K562 (cell line): Measurements from ENCODE around the gene TGM5. TPM values are rescaled to one million over a fixed set of nuclear protein-coding genes. Genes with fewer than 3 reads are reported as not detected.

Experiments
- ATAC-seq: fragments of 200-7000 bp; cut with Tn5 transposase; 3 replicates; pipeline ENCODE4 v1.9.1; 2020; ENCODE audit warnings: moderate library complexity
- BruUV-seq: library from RNA; stranded (reverse); fragments of 400-500 nt; replicated peaks from 2 replicates; lab custom pipeline; 2021; lab: Mats Ljungman, UMichigan
- CTCF ChIA-PET: fragments of 300-600 bp; formaldehyde crosslinking; extraction: SDS; loops from one replicate; lab custom pipeline; 2021; ENCODE audit warnings: low intra/inter-chr PET ratio; lab: Yijun Ruan, JAX
- POLR2A ChIA-PET: fragments of 300-600, 350-650 bp; sonication (Branson Sonifier 250); formaldehyde crosslinking; extraction: SDS; loops from one replicate; lab custom pipeline; 2021; ENCODE audit warnings: antibody characterized with exemption, inconsistent platforms; lab: Yijun Ruan, JAX
- DNase-seq, 4 experiments: peaks; one replicate each; pipeline versions ENCODE4 v3.0.0 to v3.0.0-alpha.2; 2011 to 2018; ENCODE audit warnings: low spot score in 3 of 4, mixed read lengths in 3 of 4; ENCODE audit errors: extremely low read depth in 1 of 4
- FAIRE-seq: peaks from 2 replicates; lab custom pipeline; 2011; peaks lifted over from hg19 to GRCh38; lab: Jason Lieb, UNC
- H2AFZ ChIP-seq: 2 replicates; pipeline ENCODE4 v1.6.0; 2011; ENCODE audit warnings: low read depth, low read length, control low read depth, inconsistent platforms
- H3K27ac ChIP-seq: fragments of 200-600 bp; 3 replicates; pipeline ENCODE4 v1.8.0; 2011; ENCODE audit warnings: low read depth, mild to moderate bottlenecking, control low read depth, inconsistent platforms, low read length, moderate library complexity, mixed read lengths; ENCODE audit errors: extremely low read depth
- H3K27me3 ChIP-seq, 2 experiments: fragments of 300-600 bp in 1 of 2; 2 replicates in 1 of 2; 3 replicates in 1 of 2; pipeline versions ENCODE4 v1.6.0 to v1.8.0; 2011; ENCODE audit warnings: inconsistent platforms in 2 of 2, low read length in 2 of 2, mild to moderate bottlenecking in 1 of 2, mixed read lengths in 1 of 2, moderate library complexity in 1 of 2; ENCODE audit not compliant: control insufficient read depth in 2 of 2, insufficient read depth in 2 of 2
- H3K36me3 ChIP-seq: fragments of 300-600 bp; 3 replicates; pipeline ENCODE4 v1.8.0; 2011; ENCODE audit warnings: mild to moderate bottlenecking, low read length, inconsistent platforms; ENCODE audit not compliant: control insufficient read depth, insufficient read depth
- H3K4me1 ChIP-seq, 2 experiments: fragments of 200-600 bp in 1 of 2; replicated peaks in 1 of 2; 2 replicates in 1 of 2; 3 replicates in 1 of 2; pipeline versions ENCODE4 v1.5.1 to v1.8.0; 2011; ENCODE audit warnings: inconsistent platforms in 2 of 2, low read length in 2 of 2, mild to moderate bottlenecking in 1 of 2, mixed read lengths in 1 of 2, moderate library complexity in 1 of 2; ENCODE audit not compliant: control insufficient read depth in 2 of 2, insufficient read depth in 2 of 2
- H3K4me2 ChIP-seq: 2 replicates; pipeline ENCODE4 v1.6.1; 2011; ENCODE audit warnings: low read length, control low read depth, inconsistent platforms, mixed read lengths; ENCODE audit not compliant: insufficient read depth
- H3K4me3 ChIP-seq: fragments of 200-600 bp; sonication (generic), shearing (Covaris generic); 2 replicates; pipeline ENCODE4 v1.5.1; 2016; ENCODE audit warnings: control low read depth, inconsistent platforms
- H3K79me2 ChIP-seq: fragments of 200-600 bp; 3 replicates; pipeline ENCODE4 v1.8.0; 2011; ENCODE audit warnings: low read length, inconsistent platforms; ENCODE audit not compliant: control insufficient read depth, insufficient read depth
- H3K9ac ChIP-seq, 2 experiments: 2 replicates each; pipeline versions ENCODE4 v1.6.0 to v1.6.1; 2011; ENCODE audit warnings: low read depth in 2 of 2, low read length in 2 of 2, control low read depth in 1 of 2, inconsistent platforms in 1 of 2, mild to moderate bottlenecking in 1 of 2, mixed read lengths in 1 of 2; ENCODE audit not compliant: insufficient read depth in 1 of 2
- H3K9me1 ChIP-seq: one replicate; pipeline ENCODE4 v1.6.0; 2011; ENCODE audit warnings: inconsistent platforms, mild to moderate bottlenecking, low read length, moderate library complexity; ENCODE audit not compliant: control insufficient read depth, insufficient read depth
- H3K9me3 ChIP-seq: replicated peaks from 2 replicates; pipeline ENCODE4 v1.5.1; 2011; ENCODE audit warnings: low read depth, low read length, inconsistent platforms; ENCODE audit not compliant: control insufficient read depth, insufficient read depth
- H4K20me1 ChIP-seq: replicated peaks from 2 replicates; pipeline ENCODE4 v1.6.1; 2011; ENCODE audit warnings: low read length, inconsistent platforms, mixed read lengths; ENCODE audit not compliant: control insufficient read depth, insufficient read depth
- BMI1 ChIP-seq: fragments of 150-350 bp; IDR thresholded peaks from 2 replicates; pipeline ENCODE4 v1.6.1; 2014; ENCODE audit warnings: low read length
- CBX5 ChIP-seq: IDR thresholded peaks from 2 replicates; pipeline ENCODE4 v1.6.1; 2014; ENCODE audit warnings: low read depth, borderline replicate concordance
- ETV5 ChIP-seq: sonication (generic); formaldehyde crosslinking; IDR thresholded peaks from 2 replicates; pipeline ENCODE4 v1.4.0; 2020; ENCODE audit warnings: low read depth, mild to moderate bottlenecking, missing genetic modification reagents
- HES1 ChIP-seq: fragments of 450-650 bp; IDR thresholded peaks from 2 replicates; pipeline ENCODE4 v1.6.1; 2016; ENCODE audit warnings: low read depth, mild to moderate bottlenecking, moderate library complexity
- IRF2 ChIP-seq: sonication (generic); formaldehyde crosslinking; IDR thresholded peaks from 2 replicates; pipeline ENCODE4 v1.8.1; 2022; ENCODE audit warnings: mild to moderate bottlenecking, missing genetic modification reagents
- JUN ChIP-seq, 2 experiments: sonication (generic) in 1 of 2; formaldehyde crosslinking in 1 of 2; IDR thresholded peaks; 2 replicates each; pipeline versions ENCODE4 v1.6.1 to v1.8.0; 2012 to 2022; ENCODE audit warnings: borderline replicate concordance in 2 of 2, mild to moderate bottlenecking in 2 of 2, improper control_type of control experiment in 1 of 2, low read depth in 1 of 2, low read length in 1 of 2, missing genetic modification reagents in 1 of 2
- LARP7 ChIP-seq: fragments of 450-650 bp; IDR thresholded peaks from 2 replicates; pipeline ENCODE4 v1.6.1; 2016
- MCM5 ChIP-seq: fragments of 450-650 bp; IDR thresholded peaks from 2 replicates; pipeline ENCODE4 v1.6.1; 2016; ENCODE audit warnings: low read depth
- MEF2D ChIP-seq: conservative IDR thresholded peaks from 2 replicates; pipeline ENCODE4 v1.6.1; 2016; ENCODE audit warnings: low read depth, missing genetic modification characterization, missing compliant biosample characterization
- NFIC ChIP-seq: fragments of 450-650 bp; IDR thresholded peaks from 2 replicates; pipeline ENCODE4 v1.6.1; 2017; ENCODE audit warnings: mild to moderate bottlenecking, inconsistent platforms
- NR3C1 ChIP-seq: sonication (generic); formaldehyde crosslinking; IDR thresholded peaks from 2 replicates; pipeline ENCODE4 v1.8.1; 2022; ENCODE audit warnings: missing genetic modification reagents
- PHF8 ChIP-seq: fragments of 200-600 bp; sonication (generic); IDR thresholded peaks from 2 replicates; pipeline ENCODE4 v1.6.1; 2012; ENCODE audit warnings: mixed run types, mild to moderate bottlenecking, inconsistent platforms, low read length, moderate library complexity, borderline replicate concordance
- STAT5B ChIP-seq: fragments of 250-450 bp; sonication (Bioruptor Pico); IDR thresholded peaks from 2 replicates; pipeline ENCODE4 v1.8.0; 2021; ENCODE audit warnings: mild to moderate bottlenecking, inconsistent platforms
- TAF1 ChIP-seq: IDR thresholded peaks from 2 replicates; pipeline ENCODE4 v1.6.1; 2011; ENCODE audit warnings: mild to moderate bottlenecking, low read length, moderate library complexity; ENCODE audit not compliant: insufficient read depth, control insufficient read depth, severe bottlenecking; ENCODE audit errors: extremely low read depth
- ZBTB12 ChIP-seq: fragments of 250-450 bp; sonication (Bioruptor Pico); IDR thresholded peaks from 2 replicates; pipeline ENCODE4 v1.4.0; 2020
- ZNF76 ChIP-seq: fragments of 250-450 bp; sonication (Bioruptor Pico); IDR thresholded peaks from 2 replicates; pipeline ENCODE4 v1.4.0; 2020; ENCODE audit warnings: mild to moderate bottlenecking, moderate library complexity, borderline replicate concordance
- WGBS: fragments of 100-300 bp; shearing (Covaris generic); methylation state at CpG from one replicate; pipeline ENCODE4 v1.1.6; 2016; ENCODE audit warnings: low coverage, mixed read lengths; ENCODE audit not compliant: insufficient coverage; ENCODE audit errors: missing lambda C conversion rate; 5-methylcytosine and 5-hydroxymethylcytosine counted together
- in situ Hi-C: fragments of 300-500 bp; cut with MboI; formaldehyde crosslinking; loops from 4 replicates; pipeline ENCODE4 v1.15.0; 2018; ENCODE audit warnings: inconsistent platforms, mixed read lengths
- intact Hi-C: fragments of 100-400 bp; cut with micrococcal nuclease; formaldehyde crosslinking; loops from 2 replicates; pipeline ENCODE4 v1.14.2; 2022
- polyA plus RNA-seq, 8 experiments: library from polyadenylated mRNA; depleted of rRNA in 4 of 8; stranded (reverse) in 5 of 8; unstranded in 3 of 8; fragments of >200 nt; fragmentation: Nextera tagmentation in 2 of 8; fragmentation: Illumina TruSeq in 1 of 8; extraction: Ambion mirVana in 2 of 8; extraction: Trizol in 1 of 8; gene quantifications; 2 replicates each; pipeline versions ENCODE4 v1.2.1 to v1.2.3, GENCODE V29; 2011 to 2014; ENCODE audit warnings: inconsistent platforms in 1 of 8, missing spikeins in 1 of 8
- total RNA-seq, 7 experiments: library from RNA; depleted of rRNA in 6 of 7; stranded (reverse); fragments of >200 nt in 6 of 7; fragmentation: Illumina TruSeq in 2 of 7; extraction: Trizol in 2 of 7; gene quantifications; 2 replicates each; pipeline versions ENCODE4 v1.2.1 to v1.2.3, GENCODE V29; 2011 to 2021; ENCODE audit warnings: low replicate concordance in 1 of 7
- TF ChIP-seq, protein P1 (sequence below): IDR thresholded peaks from 3 replicates; pipeline ENCODE4 v1.6.1; 2011; ENCODE audit warnings: borderline replicate concordance, mild to moderate bottlenecking, moderate library complexity; ENCODE audit not compliant: insufficient read length; ENCODE audit errors: extremely low read depth

Gene TGM5
- total and polyA plus RNA-seq, 9 of the 15 experiments (the other 6 are each of a cell fraction or from before 2014, with no cell fraction given) = 0.03 to 0.10 (median 0.07) TPM; not detected in 6

DNA sequence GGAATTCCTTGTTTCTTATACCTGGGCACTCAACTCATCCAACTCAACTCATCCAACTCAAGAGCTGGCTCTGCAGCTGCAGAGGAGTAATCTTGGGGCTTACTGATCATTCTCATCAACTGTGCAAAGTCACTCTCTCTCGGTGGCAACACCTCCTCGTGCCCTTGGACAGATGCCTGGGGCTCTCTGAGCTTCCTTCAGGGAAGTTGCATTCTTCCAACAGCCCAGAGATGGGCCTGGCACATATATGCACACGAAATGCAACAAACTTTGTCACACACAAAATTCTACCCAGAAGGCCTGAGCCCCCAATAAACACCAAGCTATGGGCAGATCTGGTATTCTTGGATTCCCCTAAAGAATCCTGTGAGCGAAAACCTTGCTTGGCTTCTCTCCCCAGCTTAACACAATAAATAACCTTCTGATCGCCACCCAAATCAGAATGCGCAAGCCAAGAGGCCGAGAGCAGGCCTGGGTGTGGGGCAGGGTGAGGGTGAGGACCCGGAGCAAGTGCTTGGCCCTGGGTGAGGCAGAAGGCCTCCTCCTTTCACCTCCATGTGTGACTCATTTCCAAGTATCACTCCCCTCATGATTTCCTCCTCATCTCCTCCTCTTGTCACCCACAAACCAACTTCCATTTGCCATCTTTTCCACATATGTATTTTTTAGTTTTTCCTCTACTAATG, 15.4 kb downstream of the TGM5 start:
- BruUV-seq = no TSS peak
- Histone ChIP-seq H3K27ac (no peak overlapping the region), H3K9me1 (no peaks in the 10 kb centered on the region), H3K79me2 (no peaks in the 10 kb centered on the region), H3K4me1 (peaks cover 7 to 14% of the 10 kb centered on the region in 2 experiments), H3K36me3 (no peaks in the 10 kb centered on the region), H3K4me3 (no peak overlapping the region), H2AFZ (peak overlapping the region; percentile 57; the same call in 1 of the 2 replicates), H3K27me3 (peaks cover 0 to 10% of the 10 kb centered on the region in 2 experiments; a peak in 3 of 5 replicates), H4K20me1 (no peaks in the 10 kb centered on the region; the same call in 1 of the 2 replicates), H3K9me3 (no peaks in the 10 kb centered on the region), H3K4me2 (no peak overlapping the region), H3K9ac (no peak overlapping the region)
- FAIRE-seq = no peak
- 30% methylated on average over 6 of the region's 8 CpGs for WGBS
- ATAC-seq = no peak
- in situ Hi-C loops = no loop called here
- CTCF ChIA-PET = no interaction called here
- intact Hi-C loops = no loop called here
- DNase-seq = no peak
- POLR2A ChIA-PET = interaction anchor here (0.5 to 1.7 kb wide), 2 partner anchors 11 to 37 kb away, joined by 3 to 6 read pairs; no protein-coding TSS in a partner anchor
- TF ChIP-seq, protein P1, sequence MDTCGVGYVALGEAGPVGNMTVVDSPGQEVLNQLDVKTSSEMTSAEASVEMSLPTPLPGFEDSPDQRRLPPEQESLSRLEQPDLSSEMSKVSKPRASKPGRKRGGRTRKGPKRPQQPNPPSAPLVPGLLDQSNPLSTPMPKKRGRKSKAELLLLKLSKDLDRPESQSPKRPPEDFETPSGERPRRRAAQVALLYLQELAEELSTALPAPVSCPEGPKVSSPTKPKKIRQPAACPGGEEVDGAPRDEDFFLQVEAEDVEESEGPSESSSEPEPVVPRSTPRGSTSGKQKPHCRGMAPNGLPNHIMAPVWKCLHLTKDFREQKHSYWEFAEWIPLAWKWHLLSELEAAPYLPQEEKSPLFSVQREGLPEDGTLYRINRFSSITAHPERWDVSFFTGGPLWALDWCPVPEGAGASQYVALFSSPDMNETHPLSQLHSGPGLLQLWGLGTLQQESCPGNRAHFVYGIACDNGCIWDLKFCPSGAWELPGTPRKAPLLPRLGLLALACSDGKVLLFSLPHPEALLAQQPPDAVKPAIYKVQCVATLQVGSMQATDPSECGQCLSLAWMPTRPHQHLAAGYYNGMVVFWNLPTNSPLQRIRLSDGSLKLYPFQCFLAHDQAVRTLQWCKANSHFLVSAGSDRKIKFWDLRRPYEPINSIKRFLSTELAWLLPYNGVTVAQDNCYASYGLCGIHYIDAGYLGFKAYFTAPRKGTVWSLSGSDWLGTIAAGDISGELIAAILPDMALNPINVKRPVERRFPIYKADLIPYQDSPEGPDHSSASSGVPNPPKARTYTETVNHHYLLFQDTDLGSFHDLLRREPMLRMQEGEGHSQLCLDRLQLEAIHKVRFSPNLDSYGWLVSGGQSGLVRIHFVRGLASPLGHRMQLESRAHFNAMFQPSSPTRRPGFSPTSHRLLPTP = no peak
- TF ChIP-seq LARP7 (no peak), NFIC (no peak), CBX5 (no peak), IRF2 (CRISPR knock-in tag) (no peak), PHF8 (no peak), JUN (IDR thresholded peaks at IDR 0.05; ENCODE audit: borderline replicate concordance, low read depth, low read length) (no peak), JUN (CRISPR knock-in tag; IDR thresholded peaks at IDR 0.05; ENCODE audit: borderline replicate concordance) (no peak), ZNF76 (no peak), MEF2D (tag) (no peak), NR3C1 (CRISPR knock-in tag) (no peak), ZBTB12 (CRISPR knock-in tag) (no peak), MCM5 (no peak), HES1 (no peak), TAF1 (no peak), ETV5 (CRISPR knock-in tag) (no peak), STAT5B (CRISPR knock-in tag) (no peak), BMI1 (no peak)
